HG03196 (cell line): ENCODE data around the gene HOXD12.

ENCODE experiments used
- ATAC-seq: cut with Tn5 transposase; IDR thresholded peaks from one replicate; pipeline ENCODE4 v1.9.1; 2021; ENCODE audit not compliant: unreplicated experiment

The HOXD12 gene

DNA sequence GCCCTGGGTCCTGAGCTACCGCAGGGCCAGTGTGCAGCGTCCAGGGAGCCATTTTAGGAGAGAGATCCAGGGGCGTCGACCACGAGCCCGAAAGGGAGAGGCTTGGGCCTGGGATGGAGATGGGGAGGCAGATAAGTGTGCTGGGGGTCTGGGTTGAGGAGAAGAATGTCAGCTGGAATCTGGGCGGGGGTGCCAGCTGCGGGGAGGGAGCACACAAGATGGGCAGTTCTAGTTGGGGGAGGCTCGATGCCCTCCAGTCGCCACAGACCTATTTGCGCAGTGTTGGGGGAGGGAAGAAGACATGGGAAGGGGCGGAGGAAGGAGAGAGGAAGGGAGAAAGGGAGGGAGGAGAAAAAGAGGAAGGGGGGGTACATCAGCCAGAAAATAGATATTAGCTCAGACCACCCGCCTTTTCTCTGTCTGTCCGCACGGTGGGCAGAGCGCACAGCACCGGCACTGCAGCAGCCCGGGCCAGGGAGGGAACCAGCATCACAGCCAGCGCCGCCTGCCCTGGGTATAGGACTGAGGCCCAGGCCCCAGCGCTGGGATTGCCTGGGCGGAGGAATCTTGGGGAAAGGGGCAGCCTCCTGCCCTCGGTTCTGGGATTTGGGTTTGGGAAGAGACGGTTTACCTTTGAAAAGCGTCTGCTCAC is 5.6 kb downstream of the HOXD12 start:
- ATAC-seq = no peak

DNA sequence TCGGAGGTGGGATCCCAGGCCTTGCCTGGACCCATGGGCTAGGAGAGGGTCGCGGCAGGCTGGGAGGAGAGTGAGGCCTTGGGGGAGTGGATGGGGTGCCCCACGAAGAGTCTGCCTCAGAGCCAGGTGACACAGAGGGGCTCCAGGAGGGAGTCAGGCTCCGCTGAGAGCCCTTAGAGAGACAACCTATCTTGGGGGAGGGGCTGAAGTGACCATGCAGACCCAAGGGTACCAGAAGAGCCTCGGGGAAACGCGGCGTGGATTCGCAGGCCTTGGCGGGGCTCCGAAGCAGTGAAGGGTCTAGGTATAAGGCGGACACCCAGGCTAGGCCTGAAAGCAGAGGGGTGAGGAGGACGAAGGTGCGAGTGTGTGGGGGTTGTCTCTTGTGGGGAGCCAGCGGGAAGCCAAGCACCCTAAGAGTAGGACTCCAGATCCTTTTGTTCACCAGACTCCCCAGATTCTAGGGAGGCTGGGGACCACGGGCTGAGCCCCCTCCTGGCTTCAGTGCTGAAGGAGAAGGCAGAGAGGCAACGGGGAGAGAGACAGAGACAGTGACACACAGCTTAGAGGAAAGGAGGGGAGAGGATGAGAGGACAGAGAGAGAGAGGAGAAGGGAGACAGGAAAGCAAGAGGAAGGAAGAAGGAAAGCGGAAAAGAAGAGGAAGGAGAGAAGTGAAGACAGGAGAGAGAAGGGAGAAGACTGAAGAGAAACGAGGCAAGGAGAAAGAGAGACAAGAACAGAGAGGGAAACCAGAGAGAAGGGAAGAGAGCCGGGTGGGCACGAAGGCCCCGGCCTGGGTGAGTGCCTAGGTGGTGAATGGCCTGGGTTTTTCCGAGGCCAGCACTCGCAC is 6.4 kb downstream of the HOXD12 start:
- no peak for ATAC-seq

DNA sequence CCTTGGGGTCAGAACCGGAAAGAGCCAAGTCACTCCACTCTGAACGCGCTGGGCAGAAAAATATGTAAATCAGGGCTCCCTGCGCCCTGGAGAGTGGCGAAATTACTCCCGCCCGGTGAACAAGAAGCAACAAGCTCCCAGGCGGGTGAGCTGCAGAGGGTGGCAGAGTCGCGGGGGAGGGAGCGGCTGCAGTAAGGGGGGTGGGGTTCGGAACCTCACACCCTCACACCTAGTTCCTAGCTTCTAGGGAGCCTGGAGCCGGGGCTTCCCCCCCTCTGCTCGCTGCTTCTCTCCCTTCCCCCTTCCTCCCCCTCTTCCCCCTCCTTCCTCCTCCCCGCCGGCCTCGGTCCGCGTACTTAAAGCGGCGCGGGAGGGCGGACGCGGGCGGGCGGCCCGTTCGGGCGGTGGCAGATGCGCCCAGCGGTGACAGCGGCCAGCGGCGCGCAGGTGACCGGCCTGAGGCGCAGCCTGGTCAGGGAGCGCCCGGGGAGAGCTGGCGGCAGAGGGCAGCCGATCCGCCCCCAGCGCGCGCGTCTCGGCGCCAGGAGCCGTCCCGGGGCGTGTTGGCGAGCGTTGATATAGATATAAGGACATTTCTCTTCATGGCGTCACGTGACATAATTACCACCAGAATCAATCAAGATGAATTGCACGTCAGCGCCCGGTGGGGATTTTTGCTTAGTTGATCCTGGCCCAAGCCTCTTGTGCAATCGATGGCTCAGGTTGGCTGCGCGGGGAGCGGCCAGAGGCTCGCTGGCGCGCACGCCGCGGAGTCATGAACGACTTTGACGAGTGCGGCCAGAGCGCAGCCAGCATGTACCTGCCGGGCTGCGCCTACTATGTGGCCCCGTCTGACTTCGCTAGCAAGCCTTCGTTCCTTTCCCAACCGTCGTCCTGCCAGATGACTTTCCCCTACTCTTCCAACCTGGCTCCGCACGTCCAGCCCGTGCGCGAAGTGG is 7.3 kb downstream of the HOXD12 start, which contains the start of gene HOXD11:
Gene HOXD11 (plus strand): TSS at position 700 of the 959 bp plus-strand sequence. CDS start 76 bp downstream, at position 776.
- no peak for ATAC-seq

GRCh38 chr2:176107731-176108181 is 8.2 kb downstream of the HOXD12 start:
- no peak for ATAC-seq

DNA sequence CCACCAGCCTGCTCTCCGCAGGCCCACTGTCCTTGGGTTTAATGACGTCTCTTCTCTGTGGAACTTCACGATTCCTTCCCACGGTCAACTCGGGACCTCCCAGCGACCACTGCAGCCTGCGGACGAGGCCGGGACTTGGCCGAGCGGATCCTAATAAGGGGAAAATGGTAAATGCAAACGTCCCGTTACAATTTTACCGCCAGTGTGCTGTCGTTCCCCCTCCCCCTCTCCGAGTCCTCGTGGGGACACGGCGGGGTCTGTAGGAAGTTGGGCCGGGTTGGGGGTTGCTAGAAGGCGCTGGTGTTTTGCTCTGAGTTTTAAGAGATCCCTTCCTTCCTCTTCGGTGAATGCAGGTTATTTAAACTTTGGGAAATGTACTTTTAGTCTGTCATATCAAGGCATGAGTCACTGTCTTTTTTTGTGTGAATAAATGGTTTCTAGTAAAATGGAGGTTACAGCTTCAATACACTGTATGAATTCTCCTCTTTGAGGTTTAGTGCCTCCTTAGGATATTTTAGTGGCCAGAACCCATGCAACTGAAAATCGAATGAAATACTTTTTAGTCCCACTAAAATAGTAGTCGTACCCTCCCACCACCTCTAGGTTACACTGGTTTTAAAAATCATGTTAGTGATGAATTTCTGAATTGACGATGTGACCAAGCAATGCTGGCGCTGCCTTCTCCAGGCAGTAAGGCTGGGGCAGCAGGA is 9.8 kb downstream of the HOXD12 start:
- no peak for ATAC-seq

- no peak for ATAC-seq
Observed at GRCh38 chr2:176109946-176110345, 10.4 kb downstream of the HOXD12 start.

DNA sequence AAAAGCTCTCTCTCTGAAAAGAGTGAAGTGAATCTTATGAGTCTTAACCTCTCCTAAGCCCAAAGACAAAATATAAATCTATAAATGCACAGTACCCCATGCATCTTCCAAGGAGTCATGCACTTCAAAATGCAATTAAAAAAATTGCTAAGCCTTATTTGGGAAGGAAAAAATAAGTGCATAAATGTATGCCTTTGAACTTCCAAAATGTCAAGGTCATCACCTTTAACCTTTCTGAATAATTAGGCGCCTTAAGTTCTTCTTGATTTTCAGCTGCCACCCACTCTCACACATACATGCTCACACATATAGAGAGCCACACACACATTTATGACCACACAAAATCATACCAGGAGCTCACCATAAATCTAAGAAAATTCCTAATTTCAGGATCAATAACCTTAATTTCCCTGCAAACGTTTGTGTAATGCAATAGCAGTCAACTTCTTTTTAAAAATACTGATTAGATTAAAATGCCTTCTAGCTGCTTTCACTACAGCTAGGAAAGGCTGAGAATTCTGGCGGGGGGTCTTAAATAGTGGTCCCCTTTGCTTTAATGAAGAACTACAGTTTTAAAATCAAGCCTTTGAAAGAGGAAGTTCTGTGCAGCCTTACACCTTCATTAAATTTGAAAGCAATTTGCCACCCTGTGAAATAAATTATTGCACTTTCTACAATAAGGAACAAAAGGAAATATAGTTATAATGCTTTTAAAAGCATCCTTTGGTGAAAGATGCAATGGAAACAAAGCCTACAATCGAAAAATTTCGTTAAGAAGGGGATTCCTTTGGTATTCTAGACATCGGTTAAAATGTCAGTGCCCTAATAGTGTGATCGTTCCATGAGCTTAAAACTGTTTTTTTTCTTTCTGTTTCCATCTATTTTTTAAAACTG is 11.1 kb downstream of the HOXD12 start:
- ATAC-seq = no peak

DNA sequence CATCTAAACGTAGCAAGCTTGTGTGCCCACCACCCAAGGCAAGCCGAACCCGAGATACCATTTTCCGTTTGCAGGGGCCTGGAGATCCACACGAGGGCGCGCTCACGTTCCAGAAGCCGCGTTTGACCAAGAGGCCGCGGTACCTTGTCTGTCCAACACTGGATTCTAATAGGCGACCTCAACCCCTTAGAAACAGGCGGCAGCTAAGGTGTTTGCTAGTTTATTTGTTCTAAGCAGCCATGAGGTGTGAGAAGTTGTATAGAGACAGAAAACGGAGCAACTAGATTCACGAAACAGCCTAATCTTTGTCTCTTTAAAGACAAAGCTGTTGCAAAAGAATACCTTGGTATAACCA is 11.7 kb downstream of the HOXD12 start:
- no peak for ATAC-seq

GRCh38 chr2:176111846-176112374 is 12.3 kb downstream of the HOXD12 start:
- ATAC-seq = no peak

- ATAC-seq = no peak
Observed at GRCh38 chr2:176112375-176113302, 13.0 kb downstream of the HOXD12 start.

- ATAC-seq = no peak
Observed at GRCh38 chr2:176114120-176114929, 14.7 kb downstream of the HOXD12 start.

DNA sequence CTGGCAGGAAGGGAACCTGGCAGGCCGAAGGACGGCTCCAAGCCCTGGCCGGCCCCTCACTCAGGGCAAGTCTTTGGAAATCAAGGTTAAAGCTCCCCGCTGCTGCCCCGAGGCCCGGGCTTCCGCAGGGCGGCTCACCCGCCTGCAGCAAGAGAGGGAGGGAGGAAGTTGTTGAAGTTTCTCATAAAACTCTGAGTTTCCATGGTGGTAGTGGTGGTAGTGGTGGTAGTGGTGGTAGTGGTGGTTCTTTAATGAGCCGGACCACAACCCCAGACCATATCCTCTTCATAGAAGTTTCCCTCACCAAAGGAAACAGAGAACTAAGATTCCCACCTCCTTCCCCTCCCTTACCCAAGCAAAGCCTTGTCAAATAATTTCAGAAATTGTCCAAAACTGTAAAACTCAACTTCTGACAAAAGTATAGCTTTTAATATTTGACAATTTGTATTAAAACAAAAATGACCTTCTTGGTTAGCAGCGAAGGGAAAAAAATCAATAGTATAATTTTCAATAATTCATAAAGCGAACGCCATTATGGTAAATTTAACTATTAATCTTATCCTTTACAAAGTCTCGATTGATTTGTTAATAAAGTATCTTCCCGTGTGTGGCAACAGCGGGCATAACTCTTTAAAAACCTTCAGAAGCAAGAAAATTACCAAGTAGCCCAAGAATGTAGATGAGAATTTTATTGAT is 15.5 kb downstream of the HOXD12 start:
- ATAC-seq = no peak

GRCh38 chr2:176115883-176116813 is 16.6 kb downstream of the HOXD12 start, which contains the start of gene HOXD10:
TSS of gene HOXD10 (plus strand) at chr2:176116778. CDS start at chr2:176116834, 56 bp downstream.
- no peak for ATAC-seq

- ATAC-seq = no peak
Observed at GRCh38 chr2:176117162-176117822, 17.7 kb downstream of the HOXD12 start.

GRCh38 chr2:176117823-176118371 is 18.3 kb downstream of the HOXD12 start:
- ATAC-seq = no peak
